Measurements from ENCODE around the gene TTC9B.

DNA sequence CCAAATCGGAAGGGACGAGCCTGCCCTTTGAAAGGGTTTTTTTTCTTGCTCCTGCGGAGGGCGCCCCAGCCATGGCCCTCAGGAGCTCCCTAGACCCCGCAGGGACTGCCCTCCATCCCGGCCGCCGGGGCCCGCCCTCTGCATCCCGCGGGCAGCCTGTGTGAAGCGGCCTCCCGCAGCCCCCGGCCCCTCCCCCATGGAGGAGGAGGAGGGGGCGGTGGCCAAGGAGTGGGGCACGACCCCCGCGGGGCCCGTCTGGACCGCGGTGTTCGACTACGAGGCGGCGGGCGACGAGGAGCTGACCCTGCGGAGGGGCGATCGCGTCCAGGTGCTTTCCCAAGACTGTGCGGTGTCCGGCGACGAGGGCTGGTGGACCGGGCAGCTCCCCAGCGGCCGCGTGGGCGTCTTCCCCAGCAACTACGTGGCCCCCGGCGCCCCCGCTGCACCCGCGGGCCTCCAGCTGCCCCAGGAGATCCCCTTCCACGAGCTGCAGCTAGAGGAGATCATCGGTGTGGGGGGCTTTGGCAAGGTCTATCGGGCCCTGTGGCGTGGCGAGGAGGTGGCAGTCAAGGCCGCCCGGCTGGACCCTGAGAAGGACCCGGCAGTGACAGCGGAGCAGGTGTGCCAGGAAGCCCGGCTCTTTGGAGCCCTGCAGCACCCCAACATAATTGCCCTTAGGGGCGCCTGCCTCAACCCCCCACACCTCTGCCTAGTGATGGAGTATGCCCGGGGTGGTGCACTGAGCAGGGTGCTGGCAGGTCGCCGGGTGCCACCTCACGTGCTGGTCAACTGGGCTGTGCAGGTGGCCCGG is 26.1 kb downstream of the TTC9B start:
- TF ChIP-seq, protein P1, sequence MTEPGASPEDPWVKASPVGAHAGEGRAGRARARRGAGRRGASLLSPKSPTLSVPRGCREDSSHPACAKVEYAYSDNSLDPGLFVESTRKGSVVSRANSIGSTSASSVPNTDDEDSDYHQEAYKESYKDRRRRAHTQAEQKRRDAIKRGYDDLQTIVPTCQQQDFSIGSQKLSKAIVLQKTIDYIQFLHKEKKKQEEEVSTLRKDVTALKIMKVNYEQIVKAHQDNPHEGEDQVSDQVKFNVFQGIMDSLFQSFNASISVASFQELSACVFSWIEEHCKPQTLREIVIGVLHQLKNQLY (CRISPR knock-in tag; IDR thresholded peaks at IDR 0.05): no peak
- TF ChIP-seq, protein P2, sequence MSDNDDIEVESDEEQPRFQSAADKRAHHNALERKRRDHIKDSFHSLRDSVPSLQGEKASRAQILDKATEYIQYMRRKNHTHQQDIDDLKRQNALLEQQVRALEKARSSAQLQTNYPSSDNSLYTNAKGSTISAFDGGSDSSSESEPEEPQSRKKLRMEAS (CRISPR knock-in tag; IDR thresholded peaks at IDR 0.05): no peak; the same call in 1 of the 2 replicates
- TF ChIP-seq, protein P3, sequence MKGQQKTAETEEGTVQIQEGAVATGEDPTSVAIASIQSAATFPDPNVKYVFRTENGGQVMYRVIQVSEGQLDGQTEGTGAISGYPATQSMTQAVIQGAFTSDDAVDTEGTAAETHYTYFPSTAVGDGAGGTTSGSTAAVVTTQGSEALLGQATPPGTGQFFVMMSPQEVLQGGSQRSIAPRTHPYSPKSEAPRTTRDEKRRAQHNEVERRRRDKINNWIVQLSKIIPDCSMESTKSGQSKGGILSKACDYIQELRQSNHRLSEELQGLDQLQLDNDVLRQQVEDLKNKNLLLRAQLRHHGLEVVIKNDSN (CRISPR knock-in tag; IDR thresholded peaks at IDR 0.05): no peak
- TF ChIP-seq, protein P4, sequence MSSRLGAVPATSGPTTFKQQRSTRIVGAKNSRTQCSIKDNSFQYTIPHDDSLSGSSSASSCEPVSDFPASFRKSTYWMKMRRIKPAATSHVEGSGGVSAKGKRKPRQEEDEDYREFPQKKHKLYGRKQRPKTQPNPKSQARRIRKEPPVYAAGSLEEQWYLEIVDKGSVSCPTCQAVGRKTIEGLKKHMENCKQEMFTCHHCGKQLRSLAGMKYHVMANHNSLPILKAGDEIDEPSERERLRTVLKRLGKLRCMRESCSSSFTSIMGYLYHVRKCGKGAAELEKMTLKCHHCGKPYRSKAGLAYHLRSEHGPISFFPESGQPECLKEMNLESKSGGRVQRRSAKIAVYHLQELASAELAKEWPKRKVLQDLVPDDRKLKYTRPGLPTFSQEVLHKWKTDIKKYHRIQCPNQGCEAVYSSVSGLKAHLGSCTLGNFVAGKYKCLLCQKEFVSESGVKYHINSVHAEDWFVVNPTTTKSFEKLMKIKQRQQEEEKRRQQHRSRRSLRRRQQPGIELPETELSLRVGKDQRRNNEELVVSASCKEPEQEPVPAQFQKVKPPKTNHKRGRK (CRISPR knock-in tag; IDR thresholded peaks at IDR 0.05; ENCODE audit: borderline replicate concordance): no peak
